HepG2 (cell line): ENCODE data around the gene MAST1. TPM values are rescaled to one million over a fixed set of nuclear protein-coding genes. Genes with fewer than 3 reads are reported as not detected.

ENCODE experiments used
- ATAC-seq: fragments of 200-7000 bp; cut with Tn5 transposase; 3 replicates; pipeline ENCODE4 v1.9.1; 2020; ENCODE audit warnings: mild to moderate bottlenecking, moderate library complexity
- BruUV-seq: library from RNA; stranded (reverse); fragments of 400-500 nt; replicated peaks from 2 replicates; lab custom pipeline; 2021; lab: Mats Ljungman, UMichigan
- CTCF ChIA-PET: fragments of 300-600 bp; formaldehyde crosslinking; extraction: SDS; loops from one replicate; lab custom pipeline; 2021; ENCODE audit warnings: low total read pairs, inconsistent platforms, low intra/inter-chr PET ratio; lab: Yijun Ruan, JAX
- POLR2A ChIA-PET: fragments of 350-600 bp; sonication (Branson Sonifier 250); formaldehyde crosslinking; loops from one replicate; lab custom pipeline; 2020; ENCODE audit warnings: antibody characterized with exemption, inconsistent platforms; lab: Yijun Ruan, JAX
- DNase-seq: peaks from one replicate; pipeline ENCODE4 v3.0.0-alpha.2; 2015; ENCODE audit warnings: low spot score
- FAIRE-seq: peaks from 3 replicates; lab custom pipeline; 2011; peaks lifted over from hg19 to GRCh38; lab: Jason Lieb, UNC
- H2AFZ ChIP-seq: one replicate; pipeline ENCODE4 v1.6.1; 2011; ENCODE audit warnings: low read length, inconsistent platforms
- H3K27ac ChIP-seq: fragments of 300-600 bp; 3 replicates; pipeline ENCODE4 v1.8.0; 2011; ENCODE audit warnings: mixed run types, mild to moderate bottlenecking, mixed read lengths, low read length, inconsistent platforms; ENCODE audit not compliant: insufficient read depth; ENCODE audit errors: extremely low read length
- H3K27me3 ChIP-seq, 2 experiments: fragments of 200-600 bp in 1 of 2; 2 replicates in 1 of 2; 3 replicates in 1 of 2; pipeline versions ENCODE4 v1.6.0 to v1.8.0; 2011; ENCODE audit warnings: low read length in 2 of 2, mild to moderate bottlenecking in 2 of 2, moderate library complexity in 2 of 2, inconsistent platforms in 1 of 2; ENCODE audit not compliant: insufficient read depth in 2 of 2, control insufficient read depth in 1 of 2
- H3K36me3 ChIP-seq, 2 experiments: fragments of 200-600 bp in 1 of 2; replicated peaks in 1 of 2; 2 replicates in 1 of 2; 3 replicates in 1 of 2; pipeline versions ENCODE4 v1.5.1 to v1.8.0; 2011; ENCODE audit warnings: low read length in 2 of 2, inconsistent platforms in 1 of 2; ENCODE audit not compliant: insufficient read depth in 2 of 2, control insufficient read depth in 1 of 2
- H3K4me1 ChIP-seq: 2 replicates; pipeline ENCODE4 v1.5.1; 2012; ENCODE audit warnings: low read length, inconsistent platforms; ENCODE audit not compliant: insufficient read depth
- H3K4me2 ChIP-seq: 2 replicates; pipeline ENCODE4 v1.6.0; 2011; ENCODE audit warnings: low read depth, low read length, inconsistent platforms
- H3K4me3 ChIP-seq, 3 experiments: fragments of 200-600 bp in 1 of 3; sonication (generic), shearing (Covaris generic) in 1 of 3; replicated peaks in 1 of 3; 2 replicates each; pipeline ENCODE4 v1.5.1; 2011 to 2016; ENCODE audit warnings: low read length in 3 of 3, inconsistent platforms in 2 of 3, low read depth in 2 of 3, mild to moderate bottlenecking in 2 of 3, control low read depth in 1 of 3, mixed read lengths in 1 of 3; ENCODE audit not compliant: insufficient read depth in 1 of 3
- H3K79me2 ChIP-seq: one replicate; pipeline ENCODE4 v1.6.1; 2011; ENCODE audit warnings: low read length, inconsistent platforms; ENCODE audit not compliant: insufficient read depth
- H3K9ac ChIP-seq: 2 replicates; pipeline ENCODE4 v1.6.0; 2011; ENCODE audit warnings: mild to moderate bottlenecking, low read depth, low read length, inconsistent platforms; ENCODE audit not compliant: insufficient read depth
- H3K9me3 ChIP-seq: 2 replicates; pipeline ENCODE4 v1.5.1; 2012; ENCODE audit warnings: mild to moderate bottlenecking, low read length
- H4K20me1 ChIP-seq: 2 replicates; pipeline ENCODE4 v1.6.0; 2011; ENCODE audit warnings: inconsistent platforms, mild to moderate bottlenecking, low read length, moderate library complexity; ENCODE audit not compliant: insufficient read depth
- AGO2 ChIP-seq: fragments of 200-400 bp; formaldehyde crosslinking; optimal IDR thresholded peaks from 2 replicates; pipeline ENCODE3; 2017; ENCODE audit warnings: mild to moderate bottlenecking, low read depth, low read length, moderate library complexity
- DR1 ChIP-seq: sonication (generic); formaldehyde crosslinking; IDR thresholded peaks from 2 replicates; pipeline ENCODE4 v1.8.0; 2021; ENCODE audit warnings: mild to moderate bottlenecking, missing genetic modification reagents, inconsistent platforms
- KIAA2018 ChIP-seq: sonication (generic); formaldehyde crosslinking; IDR thresholded peaks from 2 replicates; pipeline ENCODE4 v1.5.0; 2020; ENCODE audit warnings: mild to moderate bottlenecking, missing genetic modification reagents, borderline replicate concordance
- NR2F2 ChIP-seq: IDR thresholded peaks from 2 replicates; pipeline ENCODE4 v1.6.1; 2012; ENCODE audit warnings: low read depth, inconsistent platforms, borderline replicate concordance
- PHB2 ChIP-seq: fragments of 450-650 bp; IDR thresholded peaks from 2 replicates; pipeline ENCODE4 v1.6.1; 2018; ENCODE audit not compliant: partially characterized antibody
- TBX3 ChIP-seq: fragments of 450-650 bp; IDR thresholded peaks from 2 replicates; pipeline ENCODE4 v1.6.1; 2017; ENCODE audit warnings: antibody characterized with exemption, mild to moderate bottlenecking, inconsistent platforms, borderline replicate concordance
- TRAFD1 ChIP-seq: sonication (generic); formaldehyde crosslinking; IDR thresholded peaks from 2 replicates; pipeline ENCODE4 v1.5.1; 2020; ENCODE audit warnings: missing genetic modification reagents, mild to moderate bottlenecking, borderline replicate concordance
- ZC3H13 ChIP-seq: sonication (generic); formaldehyde crosslinking; IDR thresholded peaks from 2 replicates; pipeline ENCODE4 v1.8.1; 2023; ENCODE audit warnings: mild to moderate bottlenecking, missing genetic modification reagents, moderate library complexity
- ZNF740 ChIP-seq: sonication (generic); formaldehyde crosslinking; IDR thresholded peaks from 2 replicates; pipeline ENCODE4 v1.4.0; 2020; ENCODE audit warnings: missing genetic modification reagents
- ZNF746 ChIP-seq: sonication (generic); formaldehyde crosslinking; IDR thresholded peaks from 2 replicates; pipeline ENCODE4 v1.8.0; 2022; ENCODE audit warnings: mild to moderate bottlenecking, missing genetic modification reagents
- ZNF800 ChIP-seq: sonication (generic); formaldehyde crosslinking; IDR thresholded peaks from 2 replicates; pipeline ENCODE4 v1.4.0; 2020; ENCODE audit warnings: missing genetic modification reagents
- WGBS: methylation state at CpG from one replicate; pipeline ENCODE4 v1.1.6; 2017; ENCODE audit warnings: low lambda C conversion rate; 5-methylcytosine and 5-hydroxymethylcytosine counted together
- in situ Hi-C: cut with HindIII; loops from 2 replicates; pipeline ENCODE4 v1.10.0; 2017; ENCODE audit warnings: low pct_unique_long_range_greater_than_20kb; ENCODE audit not compliant: extremely low pct_ligation_motif_present
- intact Hi-C: fragments of 100-400 bp; cut with micrococcal nuclease; formaldehyde crosslinking; loops from one replicate; pipeline ENCODE4 v1.10.0; 2022; ENCODE audit not compliant: unreplicated experiment
- polyA plus RNA-seq, 8 experiments: library from polyadenylated mRNA; depleted of rRNA in 3 of 8; stranded (reverse) in 7 of 8; unstranded in 1 of 8; fragments of >200 nt; fragmentation: Illumina TruSeq in 4 of 8; extraction: Trizol in 4 of 8; gene quantifications; 2 replicates each; pipeline versions ENCODE4 v1.2.1 to v1.2.3, GENCODE V29; 2011 to 2016; ENCODE audit warnings: low read depth in 4 of 8, missing spikeins in 1 of 8, mixed read lengths in 1 of 8; ENCODE audit not compliant: insufficient read depth in 1 of 8
- total RNA-seq, 5 experiments: library from RNA; depleted of rRNA; stranded (reverse); fragments of >200 nt; fragmentation: Illumina TruSeq; extraction: Trizol; gene quantifications; 2 replicates each; pipeline ENCODE4 v1.2.3, GENCODE V29; 2016; ENCODE audit warnings: low read depth in 1 of 5

MAST1 gene
- total and polyA plus RNA-seq, 2 of the 13 experiments (the other 11 are each of a cell fraction or from before 2014, with no cell fraction given) = 0.73 to 4.7 TPM

GRCh38 chr19:12871681-12872080 lies 33.4 kb downstream of the MAST1 start:
- ChIA-PET POLR2A (interaction anchor here (0.6 to 1.4 kb wide), 3 partner anchors 13 to 66 kb away, joined by 3 read pairs; partner anchors contain the start of gene GCDH), CTCF (no interaction called here)
- Histone ChIP-seq H3K27me3 (no peaks in the 10 kb centered on the region), H3K4me1 (no peaks in the 10 kb centered on the region), H4K20me1 (no peaks in the 10 kb centered on the region), H3K4me3 (no peak overlapping the region), H2AFZ (no peak overlapping the region), H3K79me2 (no peaks in the 10 kb centered on the region), H3K9ac (no peak overlapping the region), H3K9me3 (no peaks in the 10 kb centered on the region), H3K4me2 (no peak overlapping the region), H3K27ac (no peak overlapping the region), H3K36me3 (no peaks in the 10 kb centered on the region)
- no peak for TF ChIP-seq PHB2
- TF ChIP-seq TRAFD1 (CRISPR knock-in tag) = no peak
- no peak for TF ChIP-seq DR1 (CRISPR knock-in tag)
- no peak for TF ChIP-seq NR2F2
- TF ChIP-seq ZNF746 = no peak
- no peak for TF ChIP-seq ZC3H13 (CRISPR knock-in tag)
- TF ChIP-seq KIAA2018 = no peak
- TF ChIP-seq AGO2 = no peak
- TF ChIP-seq ZNF800 (CRISPR knock-in tag) = no peak
- TF ChIP-seq ZNF740 (CRISPR knock-in tag) = no peak
- TF ChIP-seq TBX3 = no peak
- WGBS = 54% methylated on average over 3 of the region's 3 CpGs
- BruUV-seq = no TSS peak
- in situ Hi-C loops (no loop called here), intact Hi-C loops (no loop called here)
- DNase-seq (no peak), ATAC-seq (no peak), FAIRE-seq (no peak)
